GM12874 (cell line): ENCODE measurements around the gene FOXE3.

Experiments
- CTCF ChIP-seq: IDR thresholded peaks from 2 replicates; pipeline ENCODE4 v1.5.1; 2011; ENCODE audit warnings: low read depth, mild to moderate bottlenecking, control low read depth, low read length, moderate library complexity; ENCODE audit not compliant: insufficient read depth

FOXE3 gene

GRCh38 chr1:47439819-47440598 is 23.9 kb downstream of the FOXE3 start:
- TF ChIP-seq CTCF: no peak

GRCh38 chr1:47440599-47441081 is 24.6 kb downstream of the FOXE3 start:
- TF ChIP-seq CTCF: no peak

- no peak for TF ChIP-seq CTCF
Observed at GRCh38 chr1:47441450-47442106, 25.5 kb downstream of the FOXE3 start.

GRCh38 chr1:47442202-47442601 is 26.1 kb downstream of the FOXE3 start:
- TF ChIP-seq CTCF: no peak

- no peak for TF ChIP-seq CTCF
Observed at GRCh38 chr1:47442842-47443529, 26.9 kb downstream of the FOXE3 start.

GRCh38 chr1:47443530-47444296 is 27.6 kb downstream of the FOXE3 start:
- TF ChIP-seq CTCF: no peak

GRCh38 chr1:47444297-47444561 is 28.1 kb downstream of the FOXE3 start:
- no peak for TF ChIP-seq CTCF
